GM19452 (cell line): ENCODE data around the gene MCM8.

Experiments
- ATAC-seq: cut with Tn5 transposase; IDR thresholded peaks from one replicate; pipeline ENCODE4 v1.9.1; 2021; ENCODE audit not compliant: unreplicated experiment

MCM8 gene

GRCh38 chr20:6040540-6040939, 90.1 kb downstream of the MCM8 start:
- ATAC-seq = no peak

DNA sequence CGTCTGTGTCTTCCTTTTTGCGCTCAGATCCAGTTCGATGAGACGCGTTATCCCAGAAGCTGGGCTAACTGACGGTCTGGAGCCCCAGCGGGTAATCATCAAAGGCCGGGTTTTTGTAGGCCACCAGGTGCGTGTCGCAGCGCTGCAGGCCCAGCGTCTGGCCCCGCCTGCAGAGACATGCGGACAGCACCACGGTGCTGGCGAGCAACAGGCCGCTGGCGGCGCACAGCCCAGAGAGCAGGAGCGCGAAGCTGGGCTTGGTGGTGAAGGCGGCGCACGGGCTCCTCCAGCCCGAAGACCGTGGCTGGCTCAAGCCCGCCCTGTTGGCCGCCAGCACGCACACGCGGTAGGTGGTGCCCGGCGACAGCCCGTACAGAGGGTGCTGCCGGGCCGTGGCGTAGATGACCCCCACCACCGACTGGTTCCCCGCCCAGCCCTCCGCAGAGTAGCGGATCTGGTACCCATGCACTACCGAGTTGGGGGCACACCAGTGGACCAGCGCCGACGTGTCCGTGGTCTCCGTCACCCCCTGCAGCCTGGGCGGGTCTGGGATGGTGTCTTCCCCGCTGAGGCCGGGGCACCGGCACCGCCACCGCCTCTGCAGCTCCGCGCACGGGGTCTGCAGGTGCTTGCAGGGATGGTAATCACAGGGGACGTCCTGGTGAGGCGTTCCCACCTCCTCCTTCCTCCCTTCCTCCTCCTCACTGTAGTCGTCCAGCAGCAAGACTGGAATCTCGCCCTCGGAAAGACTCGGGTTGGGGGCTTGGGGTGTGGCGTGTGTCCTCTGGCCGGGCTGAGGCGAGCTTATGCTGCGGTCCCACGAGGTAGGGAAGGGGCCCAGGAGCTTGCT, 90.7 kb downstream of the MCM8 start:
- ATAC-seq = no peak

DNA sequence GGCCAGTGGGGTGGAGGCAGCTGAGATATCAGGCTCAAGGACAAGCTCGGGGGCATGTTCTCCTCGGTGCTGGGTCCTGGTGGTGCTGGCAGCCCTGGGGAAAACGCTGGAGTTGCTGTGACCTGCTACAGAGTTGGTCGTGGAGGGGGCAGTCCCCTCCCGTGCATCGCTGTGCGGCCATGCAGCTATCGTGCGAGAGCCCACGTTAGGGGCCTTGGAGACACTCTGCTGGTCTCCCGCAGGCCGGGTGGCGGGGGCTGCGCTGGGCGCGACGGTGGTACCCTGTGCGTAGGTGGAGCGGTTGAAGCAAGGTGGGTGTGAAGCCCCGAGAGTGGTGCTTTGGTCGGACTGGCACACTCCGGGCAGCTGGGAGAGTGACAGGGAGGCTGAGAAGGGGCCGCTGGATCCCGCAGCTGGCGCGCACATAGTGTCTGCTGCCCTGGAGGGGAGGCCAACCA, 91.4 kb downstream of the MCM8 start:
- no peak for ATAC-seq

- no peak for ATAC-seq
Measured at GRCh38 chr20:6044115-6044514, 93.7 kb downstream of the MCM8 start.

- no peak for ATAC-seq
Measured at GRCh38 chr20:6045566-6045965, 95.1 kb downstream of the MCM8 start.

GRCh38 chr20:6046432-6046831, 96.0 kb downstream of the MCM8 start:
- ATAC-seq = no peak

DNA sequence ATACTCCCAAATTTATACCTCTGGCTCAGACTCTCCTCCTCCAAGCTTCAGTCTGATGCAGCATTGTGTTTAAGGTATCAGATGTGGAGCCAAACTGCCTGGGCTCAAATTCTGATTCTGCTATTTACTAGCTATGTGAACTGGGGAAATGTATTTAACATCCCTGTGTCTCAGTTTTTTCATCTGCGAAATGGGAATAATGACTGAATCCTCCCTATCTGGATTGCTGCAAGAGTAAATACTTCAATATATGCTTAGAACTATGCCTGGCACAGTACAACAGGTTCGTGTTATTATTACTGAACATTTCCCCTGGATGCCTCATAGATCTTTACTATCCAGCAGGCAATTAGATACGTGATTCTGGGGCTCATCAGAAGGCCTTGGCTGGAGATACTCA, 97.9 kb downstream of the MCM8 start:
- ATAC-seq = no peak
